ENCODE data around the gene LMO1. TPM values are rescaled to one million over a fixed set of nuclear protein-coding genes. Genes with fewer than 3 reads are reported as not detected.

LMO1 gene
- total and polyA plus RNA-seq, 11 donors, result 0.42 to 4.1 (median 2.1) TPM; not detected in 1

- intact Hi-C loops (cut with DNase I), result no loop called here
- peaks cover 21 to 78% (median 57%) of the 10 kb centered on the region in 9 donors for H3K27me3 ChIP-seq
- no peak overlapping the region for H3K27ac ChIP-seq
- no peaks in the 10 kb centered on the region for H3K9me3 ChIP-seq
- 10 to 29% (median 19%) methylated on average over 41 to 65 of the region's 65 CpGs for WGBS, 4 donors
- no peaks in the 10 kb centered on the region for H3K36me3 ChIP-seq
- ATAC-seq, result peak in 2 of 4 donors; percentile 29 to 54
- peaks cover 0 to 17% (median 7%) of the 10 kb centered on the region in 12 donors for H3K4me1 ChIP-seq
- TF ChIP-seq POLR2A (IDR thresholded peaks at IDR 0.05) (no peak), CTCF (IDR thresholded peaks at IDR 0.05) (no peak)
- no peak for DNase-seq
- H3K4me3 ChIP-seq, result peak overlapping the region; percentile 29 to 57 (median 49)
Measured at GRCh38 chr11:8268530-8269400, 5.1 kb upstream of the LMO1 start.

- Histone ChIP-seq H3K27me3 (peaks cover 21 to 82% (median 57%) of the 10 kb centered on the region in 9 donors), H3K4me1 (peaks cover 0 to 25% (median 13%) of the 10 kb centered on the region in 12 donors), H3K9me3 (no peaks in the 10 kb centered on the region), H3K36me3 (no peaks in the 10 kb centered on the region), H3K27ac (no peak overlapping the region), H3K4me3 (peak overlapping the region; percentile 29 to 57 (median 49))
- intact Hi-C loops (cut with DNase I), result no loop called here
- no peak for DNase-seq
- ATAC-seq, result peak in 2 of 4 donors; percentile 21 to 29
- TF ChIP-seq CTCF (IDR thresholded peaks at IDR 0.05) (no peak), POLR2A (IDR thresholded peaks at IDR 0.05) (no peak)
- 3 to 20% (median 4%) methylated on average over 2 to 74 of the region's 74 CpGs for WGBS, 4 donors
Measured at GRCh38 chr11:8267831-8268529, 4.3 kb upstream of the LMO1 start.

GRCh38 chr11:8267280-8267679, 3.6 kb upstream of the LMO1 start:
- no peak for ATAC-seq
- intact Hi-C loops (cut with DNase I), result no loop called here
- TF ChIP-seq CTCF (IDR thresholded peaks at IDR 0.05), result no peak
- no peak for TF ChIP-seq POLR2A (IDR thresholded peaks at IDR 0.05)
- 74 to 100% (median 93%) methylated on average over 5 of the region's 5 CpGs for WGBS, 4 donors
- Histone ChIP-seq H3K36me3 (no peaks in the 10 kb centered on the region), H3K4me1 (peaks cover 3 to 32% (median 16%) of the 10 kb centered on the region in 12 donors), H3K9me3 (no peaks in the 10 kb centered on the region), H3K27ac (no peak overlapping the region), H3K4me3 (no peak overlapping the region), H3K27me3 (peaks cover 21 to 86% (median 57%) of the 10 kb centered on the region in 9 donors)
- no peak for DNase-seq

Data from heart left ventricle (tissue), 16 donors.